WI38 (cell line): ENCODE measurements around the gene TDRD12.
"Not testable (repeated sequence)": the region's sequence is repeated elsewhere in the genome, so short reads cannot be mapped to it uniquely, and the experiment has no call there.

Experiments used
- H3K4me3 ChIP-seq: 2 replicates; pipeline ENCODE4 v1.5.1; 2011; ENCODE audit warnings: low read depth, mild to moderate bottlenecking, control low read depth, low read length
- CTCF ChIP-seq: IDR thresholded peaks from 2 replicates; pipeline ENCODE4 v1.5.1; 2012; ENCODE audit warnings: low read depth, mild to moderate bottlenecking, control low read depth, low read length

The TDRD12 gene

GRCh38 chr19:32748497-32748896 lies 28.9 kb downstream of the TDRD12 start:
- no peak overlapping the region for H3K4me3 ChIP-seq
- no peak for TF ChIP-seq CTCF

GRCh38 chr19:32748948-32749347 lies 29.4 kb downstream of the TDRD12 start:
- no peak overlapping the region for H3K4me3 ChIP-seq
- TF ChIP-seq CTCF, result no peak

- H3K4me3 ChIP-seq, result no peak overlapping the region
- TF ChIP-seq CTCF, result no peak
Measured at GRCh38 chr19:32749361-32749760, 29.8 kb downstream of the TDRD12 start.

- no peak for TF ChIP-seq CTCF
- H3K4me3 ChIP-seq, result no peak overlapping the region
Measured at GRCh38 chr19:32750441-32751055, 31.0 kb downstream of the TDRD12 start.

GRCh38 chr19:32751066-32751465 lies 31.5 kb downstream of the TDRD12 start:
- no peak overlapping the region for H3K4me3 ChIP-seq
- TF ChIP-seq CTCF, result no peak

GRCh38 chr19:32757189-32757588 lies 37.6 kb downstream of the TDRD12 start:
- no peak for TF ChIP-seq CTCF
- H3K4me3 ChIP-seq, result no peak overlapping the region

- H3K4me3 ChIP-seq, result not testable (repeated sequence)
Measured at GRCh38 chr19:32765365-32765764, 45.8 kb downstream of the TDRD12 start.
